SIG-M5 treated with dmso at 0.1 percent for 504 hours (cell line): ENCODE measurements around the gene KRTDAP.
A peak's percentile ranks its signal among the peaks of the same experiment; 100 is the strongest.

Source experiments
- DNase-seq: peaks from one replicate; lab custom pipeline; 2025; ENCODE audit not compliant: unreplicated experiment; lab: John Stamatoyannopoulos, UW

The KRTDAP gene

GRCh38 chr19:35513628-35514281 lies 23.5 kb upstream of the KRTDAP start, which contains the start of gene DMKN:
TSS of gene DMKN (minus strand) at chr19:35513649. CDS start at chr19:35513475, 174 bp downstream.
- no peak for DNase-seq

- no peak for DNase-seq
Measured at GRCh38 chr19:35512831-35513627, 22.8 kb upstream of the KRTDAP start.

GRCh38 chr19:35511337-35511736 lies 21.1 kb upstream of the KRTDAP start:
- DNase-seq = no peak

GRCh38 chr19:35510626-35510964 lies 20.3 kb upstream of the KRTDAP start:
- DNase-seq = no peak

GRCh38 chr19:35509861-35510625 lies 19.8 kb upstream of the KRTDAP start:
- peak; percentile 30 for DNase-seq

- DNase-seq = no peak
Measured at GRCh38 chr19:35509018-35509652, 18.9 kb upstream of the KRTDAP start.

- no peak for DNase-seq
Measured at GRCh38 chr19:35508129-35508528, 17.9 kb upstream of the KRTDAP start.

GRCh38 chr19:35507561-35507960 lies 17.3 kb upstream of the KRTDAP start:
- DNase-seq = no peak

GRCh38 chr19:35506011-35506410 lies 15.7 kb upstream of the KRTDAP start:
- no peak for DNase-seq

- DNase-seq = no peak
Measured at GRCh38 chr19:35502751-35503150, 12.5 kb upstream of the KRTDAP start.

- DNase-seq = no peak
Measured at GRCh38 chr19:35501684-35502083, 11.4 kb upstream of the KRTDAP start.

GRCh38 chr19:35500611-35501010 lies 10.3 kb upstream of the KRTDAP start:
- DNase-seq = no peak

- DNase-seq = no peak
Measured at GRCh38 chr19:35498984-35499527, 8.8 kb upstream of the KRTDAP start.

- no peak for DNase-seq
Measured at GRCh38 chr19:35498220-35498619, 8.0 kb upstream of the KRTDAP start.

GRCh38 chr19:35497406-35497805 lies 7.1 kb upstream of the KRTDAP start:
- DNase-seq = no peak

GRCh38 chr19:35495107-35496064 lies 5.1 kb upstream of the KRTDAP start:
- DNase-seq = peak; percentile 43

- DNase-seq = no peak
Measured at GRCh38 chr19:35493971-35494370, 3.7 kb upstream of the KRTDAP start.

- DNase-seq = no peak
Measured at GRCh38 chr19:35491836-35492360, 1.6 kb upstream of the KRTDAP start.

- DNase-seq = no peak
Measured at GRCh38 chr19:35488677-35489076, 1.6 kb downstream of the KRTDAP start.
